Measurements from ENCODE around the gene DNTT. TPM values are rescaled to one million over a fixed set of nuclear protein-coding genes. Genes with fewer than 3 reads are reported as not detected.

Gene DNTT
- not detected in 2 replicates for total RNA-seq

DNA sequence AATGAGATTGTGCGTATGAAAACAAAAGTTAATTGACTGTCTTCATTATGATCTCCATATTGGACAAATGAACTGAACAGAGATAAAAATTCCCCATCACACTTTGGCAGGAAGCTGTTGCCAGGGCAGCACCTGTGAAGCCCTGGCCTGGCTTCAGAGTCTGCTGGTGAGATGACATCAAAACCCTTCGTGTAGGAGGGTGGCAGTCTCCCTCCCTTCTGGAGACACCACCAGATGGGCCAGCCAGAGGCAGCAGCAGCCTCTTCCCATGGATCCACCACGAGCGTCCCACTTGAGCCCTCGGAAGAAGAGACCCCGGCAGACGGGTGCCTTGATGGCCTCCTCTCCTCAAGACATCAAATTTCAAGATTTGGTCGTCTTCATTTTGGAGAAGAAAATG is at the start of gene DNTT:
TSS of gene DNTT (plus strand) at position 205 of the 400 bp plus-strand sequence. CDS start at position 269, 64 bp downstream.

DNA sequence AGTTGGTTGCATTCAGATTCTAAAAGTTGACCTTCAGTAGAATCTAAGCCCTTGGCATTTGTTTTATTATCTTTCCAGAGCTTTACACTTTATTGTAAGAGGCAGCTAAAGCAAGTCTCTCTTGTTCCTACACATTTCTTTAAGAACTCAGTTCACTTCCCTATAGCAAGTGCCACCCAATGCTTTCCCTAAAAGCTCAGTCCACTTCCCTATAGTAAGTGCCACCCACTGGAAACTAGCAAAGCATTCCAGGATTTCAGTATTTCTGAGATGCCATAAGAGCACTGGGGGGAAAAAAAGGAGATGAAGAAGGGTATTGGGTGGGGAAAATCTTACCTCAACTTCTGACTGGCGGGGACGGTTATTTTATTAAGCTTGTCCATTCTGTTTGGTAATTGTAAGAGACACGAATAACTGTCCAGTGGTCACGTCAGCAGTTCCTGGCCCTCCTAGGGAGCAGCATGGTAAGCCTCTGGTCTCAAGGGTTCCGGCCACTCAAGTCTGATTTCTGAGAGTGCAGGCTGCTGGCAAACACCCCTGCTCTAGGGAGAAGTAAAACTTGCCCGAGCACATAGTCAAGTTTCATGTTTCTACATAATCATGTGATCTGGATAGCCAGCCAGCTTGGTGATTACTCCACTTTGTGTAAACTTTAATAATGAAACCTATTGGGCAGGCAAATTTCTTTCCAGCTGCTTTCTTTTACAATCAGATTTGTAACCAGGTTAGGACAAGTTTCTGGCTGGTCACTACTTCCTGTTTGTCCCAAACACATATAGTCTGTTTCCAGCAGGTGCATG is 33.0 kb upstream of the DNTT start, which contains the start of gene BLNK:
TSS of gene BLNK (minus strand) at position 554 of the 800 bp plus-strand sequence. CDS start at position 383, 171 bp downstream.

DNA sequence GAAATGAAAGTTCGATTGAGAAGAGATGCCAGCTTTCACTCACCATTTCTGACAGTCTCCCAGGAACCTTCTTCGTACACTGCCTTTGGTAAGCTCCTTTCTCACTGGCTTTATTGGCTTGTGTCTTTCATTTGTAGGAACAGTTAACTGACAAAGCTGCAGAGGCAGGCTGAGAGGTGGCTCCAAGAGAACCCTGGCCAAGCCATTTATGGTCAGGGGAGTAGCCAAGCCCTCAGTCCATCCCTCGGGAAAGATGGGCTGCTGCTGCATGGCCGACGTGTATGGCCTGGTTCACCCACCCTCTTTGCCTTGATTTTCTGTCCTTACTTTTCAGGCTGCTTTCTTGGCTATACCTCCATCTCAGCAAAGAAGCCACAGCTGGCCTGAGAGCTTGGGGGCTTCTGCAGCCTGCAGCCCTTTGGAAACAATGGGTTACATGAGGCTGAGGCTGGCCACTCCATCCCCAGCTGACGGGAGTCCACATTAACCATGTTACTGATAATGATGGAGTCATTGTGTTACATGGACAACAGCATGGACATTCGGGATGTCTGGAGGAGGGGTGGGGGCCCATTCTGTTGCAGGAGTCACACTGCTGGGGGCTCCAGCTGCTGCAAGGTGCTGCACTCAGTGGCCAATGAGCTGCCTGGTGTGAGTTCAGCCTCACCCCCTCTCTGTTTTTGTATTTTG is 54.8 kb downstream of the DNTT start, which contains the start of gene OPALIN:
TSS of gene OPALIN (minus strand) at position 152 of the 690 bp plus-strand sequence. CDS start at position 46, 106 bp downstream.

Other genes starting within 250 kb of the DNTT start
- 22.7 and 22.8 TPM in 2 replicates for gene ZNF518A, start 174.1 kb upstream of the DNTT start, total RNA-seq
- gene BLNK, start 32.9 kb upstream of the DNTT start, total RNA-seq: 0.65 TPM in 1 of 2 replicates, not detected in the other
- gene OPALIN, start 54.6 kb downstream of the DNTT start, total RNA-seq: not detected in 2 replicates
- gene TLL2, start 209.5 kb downstream of the DNTT start, total RNA-seq: under 0.01 and 0.22 TPM in 2 replicates